ENCODE measurements around the gene GRIK1.

GRCh38 chr21:29637134-29637533 lies 302.7 kb downstream of the GRIK1 start:
- TF ChIP-seq POLR2A (IDR thresholded peaks at IDR 0.05) (no peak), CTCF (IDR thresholded peaks at IDR 0.05) (no peak)

Data from thyroid gland (tissue), 4 donors.